ENCODE results near the gene DPYSL4. TPM values are rescaled to one million over a fixed set of nuclear protein-coding genes. Genes with fewer than 3 reads are reported as not detected.

The DPYSL4 gene
- total RNA-seq, 1 donor from 2014 or later, result 0.94 TPM

GRCh38 chr10:132241086-132241485 lies 54.3 kb downstream of the DPYSL4 start:
- DNase-seq (ENCODE audit: low read depth), result no peak

DNA sequence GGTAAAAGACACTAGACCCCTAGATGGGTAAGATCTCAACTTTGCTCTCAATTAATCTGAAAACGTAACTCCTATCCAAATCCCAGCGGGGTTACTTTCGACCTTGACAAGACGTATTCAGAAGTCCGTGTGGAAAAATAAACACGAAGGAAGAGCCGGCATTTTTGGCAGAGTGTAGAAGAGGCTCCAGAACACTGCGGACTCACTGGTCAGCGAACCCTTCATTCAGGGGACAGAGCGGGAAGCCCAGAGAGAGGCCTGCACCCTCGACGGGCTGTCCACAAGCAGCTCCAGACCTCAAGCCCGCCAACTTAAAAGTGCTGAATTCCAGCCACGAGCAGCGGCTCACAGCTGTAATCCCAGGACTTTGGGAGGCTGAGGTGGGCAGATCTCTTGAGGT lies 54.7 kb downstream of the DPYSL4 start:
- no peak for DNase-seq (ENCODE audit: low read depth)

DNA sequence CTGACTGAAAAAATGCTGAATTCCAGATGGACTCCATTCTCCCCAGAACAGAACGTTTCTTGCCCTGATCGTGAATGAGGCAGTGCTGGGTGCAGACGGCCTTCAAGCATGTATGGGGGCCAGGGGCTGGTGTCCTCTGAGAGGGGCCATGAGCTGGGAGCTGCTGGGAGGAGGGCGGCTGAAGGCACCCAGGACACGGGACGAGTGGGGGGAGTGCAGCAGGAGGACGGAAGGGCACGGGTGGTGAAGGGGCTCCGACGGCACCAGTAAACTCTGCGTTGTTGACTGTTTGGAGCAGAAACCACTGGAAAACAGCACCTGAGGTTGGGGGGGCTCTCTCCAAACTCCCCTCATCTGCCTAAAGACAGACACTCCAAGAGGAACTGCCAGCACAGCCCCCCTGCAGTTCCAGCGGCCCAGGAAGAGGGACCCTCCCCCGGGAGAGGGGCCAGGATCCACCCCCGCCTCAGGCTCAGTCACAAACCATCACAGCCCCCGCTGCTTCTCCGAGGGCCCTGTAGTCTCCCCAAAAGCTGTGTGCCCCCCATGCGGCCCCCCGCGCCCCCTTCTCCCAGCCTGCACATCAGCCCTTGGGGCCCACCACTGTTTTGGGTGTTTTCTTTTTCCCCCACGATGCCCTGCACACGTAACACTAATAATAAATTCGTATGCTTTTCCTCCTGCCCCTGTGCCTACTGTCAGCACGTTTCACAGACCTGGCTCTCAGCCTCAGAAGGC lies 55.5 kb downstream of the DPYSL4 start:
- no peak for DNase-seq (ENCODE audit: low read depth)

- no peak for DNase-seq (ENCODE audit: low read depth)
Measured at GRCh38 chr10:132243141-132243540, 56.4 kb downstream of the DPYSL4 start.

DNA sequence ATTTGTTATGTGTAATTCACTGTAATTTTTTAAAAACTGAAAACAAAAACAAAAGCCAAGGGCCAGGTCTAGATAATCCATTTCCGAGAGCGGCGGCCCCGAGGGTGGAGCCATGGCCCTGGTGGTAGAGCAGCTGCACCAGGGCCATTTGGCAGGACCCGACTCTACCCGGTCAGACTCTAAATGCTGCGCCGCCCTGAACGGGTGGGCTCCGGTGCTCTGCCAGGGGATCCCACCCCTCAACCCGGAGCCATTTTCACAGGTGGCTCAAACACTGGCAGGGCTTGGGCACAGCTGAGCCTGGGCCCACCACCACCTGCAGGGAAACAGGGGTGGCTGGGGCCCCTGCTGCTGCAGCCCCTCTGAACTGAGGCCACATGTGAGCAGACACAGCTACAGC lies 56.9 kb downstream of the DPYSL4 start:
- DNase-seq (ENCODE audit: low read depth), result no peak

- DNase-seq (ENCODE audit: low read depth), result no peak
Measured at GRCh38 chr10:132245056-132245455, 58.3 kb downstream of the DPYSL4 start.

DNA sequence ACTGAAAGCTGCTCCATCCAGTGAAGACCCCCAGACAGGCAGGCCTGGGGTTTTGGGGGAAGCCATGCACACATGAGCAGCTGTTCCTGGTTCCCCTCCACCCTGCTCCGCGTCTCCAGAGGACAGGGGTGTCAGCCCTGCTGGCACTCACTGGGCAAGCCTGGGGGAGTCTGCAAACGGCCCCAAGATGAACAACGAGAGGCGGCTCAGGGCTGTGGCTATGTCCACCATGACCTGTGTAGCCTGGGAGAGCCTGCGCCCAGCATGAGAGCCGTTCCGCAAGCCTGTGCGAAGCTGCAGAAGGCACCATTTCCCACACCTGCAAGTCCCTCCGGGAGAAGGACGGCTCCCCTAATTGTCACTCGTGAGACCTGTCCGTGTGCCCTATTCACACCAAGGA lies 59.5 kb downstream of the DPYSL4 start:
- DNase-seq (ENCODE audit: low read depth), result no peak

GRCh38 chr10:132247943-132248342 lies 61.2 kb downstream of the DPYSL4 start:
- no peak for DNase-seq (ENCODE audit: low read depth)

GRCh38 chr10:132248455-132249225 lies 61.9 kb downstream of the DPYSL4 start:
- DNase-seq (ENCODE audit: low read depth), result no peak

- DNase-seq (ENCODE audit: low read depth), result no peak
Measured at GRCh38 chr10:132249226-132249724, 62.5 kb downstream of the DPYSL4 start.

- no peak for DNase-seq (ENCODE audit: low read depth)
Measured at GRCh38 chr10:132249824-132250375, 63.2 kb downstream of the DPYSL4 start.

- no peak for DNase-seq (ENCODE audit: low read depth)
Measured at GRCh38 chr10:132250481-132251475, 64.0 kb downstream of the DPYSL4 start.

DNA sequence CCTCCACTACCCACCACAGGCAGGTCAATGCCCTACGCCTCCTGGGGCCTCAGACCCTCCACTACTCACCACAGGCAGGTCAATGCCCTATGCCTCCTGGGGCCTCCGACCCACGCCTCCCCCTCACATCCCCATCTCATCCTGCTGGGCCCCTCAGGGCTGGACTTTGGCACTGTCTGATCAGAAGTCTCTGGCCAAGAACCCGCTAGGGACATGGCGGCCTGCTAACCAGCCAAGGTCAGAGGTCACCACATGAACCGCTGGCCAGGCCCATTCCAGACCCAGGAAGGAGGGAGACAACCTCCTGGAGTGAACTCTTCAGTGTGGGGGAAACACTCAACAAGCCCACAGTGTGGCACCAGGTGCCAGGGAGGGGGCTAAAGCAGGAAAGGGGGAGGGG lies 65.2 kb downstream of the DPYSL4 start:
- DNase-seq (ENCODE audit: low read depth), result no peak

GRCh38 chr10:132252412-132252811 lies 65.7 kb downstream of the DPYSL4 start:
- no peak for DNase-seq (ENCODE audit: low read depth)

DNA sequence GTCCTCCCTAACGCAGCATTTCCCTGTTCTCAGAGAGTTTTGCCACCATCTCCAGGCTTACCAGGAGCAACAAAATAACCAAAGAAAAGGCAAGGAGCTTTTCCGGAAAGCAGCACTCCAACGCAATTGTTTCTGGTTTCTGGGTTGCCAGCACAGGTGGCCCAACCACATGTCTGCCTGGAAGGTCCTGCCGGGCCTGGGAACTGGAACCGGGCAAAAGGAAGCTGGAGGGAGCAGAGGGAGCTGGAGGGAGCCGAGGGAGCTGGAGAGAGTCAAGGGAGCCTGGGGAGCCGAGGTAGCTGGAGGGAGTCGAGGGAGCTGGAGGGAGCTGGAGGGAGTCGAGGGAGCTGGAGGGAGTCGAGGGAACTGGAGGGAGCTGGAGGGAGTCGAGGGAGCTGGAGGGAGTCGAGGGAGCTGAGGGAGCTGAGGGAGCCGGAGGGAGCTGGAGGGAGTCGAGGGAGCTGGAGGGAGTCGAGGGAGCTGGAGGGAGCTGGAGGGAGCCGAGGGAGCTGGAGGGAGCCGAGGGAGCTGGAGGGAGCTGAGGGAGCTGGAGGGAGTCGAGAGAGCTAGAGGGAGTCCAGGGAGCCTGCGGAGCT lies 66.4 kb downstream of the DPYSL4 start:
- no peak for DNase-seq (ENCODE audit: low read depth)

GRCh38 chr10:132254841-132255240 lies 68.1 kb downstream of the DPYSL4 start:
- no peak for DNase-seq (ENCODE audit: low read depth)

Other genes with a start within 250 kb of the DPYSL4 start
- gene BNIP3, start 205.0 kb upstream of the DPYSL4 start, total RNA-seq, result 141 and 278 TPM in 2 replicates
- 0.10 TPM in 1 of 2 replicates, not detected in the other for gene JAKMIP3, start 121.0 kb upstream of the DPYSL4 start, total RNA-seq
- 9.2 and 15.5 TPM in 2 replicates for gene STK32C, start 121.0 kb downstream of the DPYSL4 start, total RNA-seq
- 3.1 and 16.4 TPM in 2 replicates for gene LRRC27, start 145.2 kb downstream of the DPYSL4 start, total RNA-seq
- 11.1 and 18.9 TPM in 2 replicates for gene PWWP2B, start 210.3 kb downstream of the DPYSL4 start, total RNA-seq

Measured in renal cortical epithelial cell (primary cell).